Activated naive CD4-positive, alpha-beta T cell treated with anti-CD3 and anti-CD28 coated beads, Interleukin-2, amount 50 U/mL, for 72 hours (primary cell): Measurements from ENCODE around the gene CISD3. TPM values are rescaled to one million over a fixed set of nuclear protein-coding genes. Genes with fewer than 3 reads are reported as not detected.

Experiments used
- ATAC-seq, 2 donors: fragments of 150-1000 bp; cut with Tn5 transposase; 2 replicates each; pipeline ENCODE4 v1.10.0; 2021; ENCODE audit warnings: mild to moderate bottlenecking in 2 of 2, moderate library complexity in 2 of 2
- DNase-seq, 2 donors: peaks; one replicate each; pipeline ENCODE4 v3.0.0; 2021 to 2022; ENCODE audit warnings: low spot score in 2 of 2
- H3K27ac Mint-ChIP-seq, 2 donors: one replicate each; pipeline ENCODE4 v1.8.0; 2022; ENCODE audit warnings: mild to moderate bottlenecking in 2 of 2, mixed read lengths in 2 of 2
- H3K36me3 Mint-ChIP-seq, 2 donors: one replicate each; pipeline ENCODE4 v1.8.0; 2022; ENCODE audit warnings: mixed read lengths in 2 of 2
- H3K9me3 Mint-ChIP-seq, 2 donors: one replicate each; pipeline ENCODE4 v1.8.0; 2022; ENCODE audit warnings: mixed read lengths in 2 of 2
- total RNA-seq, 2 donors: library from RNA; stranded (reverse); gene quantifications; one replicate each; pipeline ENCODE4 v1.2.3, GENCODE V29; 2022

CISD3 gene
- 10 to 100 TPM; 32.7 to 40.7 TPM for total RNA-seq

- peak; percentile 76 to 83 for ATAC-seq
- peaks cover 0 to 6% of the 10 kb centered on the region in 2 donors for H3K9me3 Mint-ChIP-seq
- H3K36me3 Mint-ChIP-seq, result peaks cover 10 to 21% of the 10 kb centered on the region in 2 donors
- peak; percentile 89 to 94 for DNase-seq
- H3K27ac Mint-ChIP-seq, result peak within 1 kb of the TSS; percentile 89 to 95
These were observed at the start of gene CISD3 for GRCh38 chr17:38729886-38730525. TSS of gene CISD3 (plus strand) at chr17:38730341. CDS start at chr17:38730359, 18 bp downstream.

GRCh38 chr17:38681096-38681495 is 49.0 kb upstream of the CISD3 start:
- H3K36me3 Mint-ChIP-seq, result no peaks in the 10 kb centered on the region
- H3K27ac Mint-ChIP-seq, result no peak overlapping the region
- ATAC-seq, result no peak
- H3K9me3 Mint-ChIP-seq, result no peaks in the 10 kb centered on the region
- DNase-seq, result no peak

- no peaks in the 10 kb centered on the region for H3K9me3 Mint-ChIP-seq
- DNase-seq (no peak), ATAC-seq (no peak)
- no peak overlapping the region for H3K27ac Mint-ChIP-seq
- no peaks in the 10 kb centered on the region for H3K36me3 Mint-ChIP-seq
These were observed 44.6 kb upstream of the CISD3 start for GRCh38 chr17:38685491-38685890.

- Mint-ChIP-seq H3K36me3 (no peaks in the 10 kb centered on the region), H3K27ac (no peak overlapping the region)
- no peak for ATAC-seq
These were observed 42.9 kb upstream of the CISD3 start for GRCh38 chr17:38687286-38687685.

GRCh38 chr17:38690386-38690785 is 39.8 kb upstream of the CISD3 start:
- Mint-ChIP-seq H3K27ac (no peak overlapping the region), H3K9me3 (no peaks in the 10 kb centered on the region), H3K36me3 (no peaks in the 10 kb centered on the region)
- DNase-seq (no peak), ATAC-seq (no peak)

More at GRCh38 chr17:38687286-38687685, 42.9 kb upstream of the CISD3 start:
- DNase-seq, result no peak
- no peaks in the 10 kb centered on the region for H3K9me3 Mint-ChIP-seq

- Mint-ChIP-seq H3K36me3 (no peaks in the 10 kb centered on the region), H3K9me3 (no peaks in the 10 kb centered on the region), H3K27ac (peak overlapping the region in 1 of 2 donors; percentile 45)
- ATAC-seq (no peak), DNase-seq (no peak)
These were observed 39.0 kb upstream of the CISD3 start for GRCh38 chr17:38691154-38691553.

- Mint-ChIP-seq H3K36me3 (no peaks in the 10 kb centered on the region), H3K9me3 (no peaks in the 10 kb centered on the region), H3K27ac (no peak overlapping the region)
- no peak for DNase-seq
- no peak for ATAC-seq
These were observed 36.3 kb upstream of the CISD3 start for GRCh38 chr17:38693700-38694329.

GRCh38 chr17:38697061-38697820 is 32.9 kb upstream of the CISD3 start:
- no peak for ATAC-seq

GRCh38 chr17:38698760-38699159 is 31.4 kb upstream of the CISD3 start:
- Mint-ChIP-seq H3K27ac (peak overlapping the region in 1 of 2 donors; percentile 14), H3K36me3 (peaks cover 9 to 17% of the 10 kb centered on the region in 2 donors), H3K9me3 (peaks cover 4% of the 10 kb centered on the region in 2 donors)
- DNase-seq, result no peak
- ATAC-seq, result no peak

More at GRCh38 chr17:38697061-38697820, 32.9 kb upstream of the CISD3 start:
- peaks cover 0 to 5% of the 10 kb centered on the region in 2 donors for H3K36me3 Mint-ChIP-seq
- no peak overlapping the region for H3K27ac Mint-ChIP-seq
- peaks cover 4% of the 10 kb centered on the region in 2 donors for H3K9me3 Mint-ChIP-seq
- DNase-seq, result no peak

GRCh38 chr17:38701504-38702165 is 28.5 kb upstream of the CISD3 start:
- H3K36me3 Mint-ChIP-seq, result peaks cover 30 to 36% of the 10 kb centered on the region in 2 donors
- H3K27ac Mint-ChIP-seq, result peak overlapping the region; percentile 99 to 100
- ATAC-seq, result peak; percentile 75 to 76
- H3K9me3 Mint-ChIP-seq, result peaks cover 4% of the 10 kb centered on the region in 2 donors
- DNase-seq, result peak; percentile 76 to 87

- peak; percentile 10 to 49 for ATAC-seq
- Mint-ChIP-seq H3K36me3 (peaks cover 35 to 43% of the 10 kb centered on the region in 2 donors), H3K9me3 (peaks cover 4% of the 10 kb centered on the region in 2 donors), H3K27ac (peak overlapping the region; percentile 100)
- peak; percentile 75 to 85 for DNase-seq
These were observed 27.8 kb upstream of the CISD3 start for GRCh38 chr17:38702166-38702915.

GRCh38 chr17:38702916-38703741 is 27.0 kb upstream of the CISD3 start:
- H3K36me3 Mint-ChIP-seq, result peaks cover 41 to 48% of the 10 kb centered on the region in 2 donors
- peaks cover 4% of the 10 kb centered on the region in 2 donors for H3K9me3 Mint-ChIP-seq
- peak overlapping the region; percentile 100 for H3K27ac Mint-ChIP-seq
- ATAC-seq, result no peak
- peak; percentile 29 to 68 for DNase-seq

- Mint-ChIP-seq H3K27ac (peak overlapping the region; percentile 100), H3K9me3 (peaks cover 4% of the 10 kb centered on the region in 2 donors), H3K36me3 (peaks cover 44 to 48% of the 10 kb centered on the region in 2 donors)
- peak; percentile 3 to 29 for ATAC-seq
- DNase-seq, result peak; percentile 78 to 83
These were observed 26.2 kb upstream of the CISD3 start for GRCh38 chr17:38703742-38704605.
